DND-41 (cell line): ENCODE results near the gene NR2F1.

Experiments used
- ATAC-seq: fragments of 200-7000 bp; cut with Tn5 transposase; 3 replicates; pipeline ENCODE4 v1.9.1; 2021; ENCODE audit warnings: low read depth; ENCODE audit not compliant: insufficient read depth
- DNase-seq: peaks from one replicate; pipeline ENCODE4 v3.0.0-alpha.2; 2020
- H2AFZ ChIP-seq: 2 replicates; pipeline ENCODE4 v1.6.0; 2012; ENCODE audit warnings: low read depth, low read length
- H3K27ac ChIP-seq: 2 replicates; pipeline ENCODE4 v1.5.1; 2012; ENCODE audit warnings: low read length, inconsistent platforms
- H3K27me3 ChIP-seq: fragments of 200-600 bp; sonication (generic); 2 replicates; pipeline ENCODE4 v1.6.0; 2012; ENCODE audit warnings: low read length, mild to moderate bottlenecking, inconsistent platforms; ENCODE audit not compliant: insufficient read depth, poor library complexity
- H3K36me3 ChIP-seq: 2 replicates; pipeline ENCODE4 v1.5.1; 2012; ENCODE audit warnings: low read length, inconsistent platforms; ENCODE audit not compliant: insufficient read depth
- H3K4me1 ChIP-seq: 2 replicates; pipeline ENCODE4 v1.5.1; 2012; ENCODE audit warnings: mild to moderate bottlenecking, low read length; ENCODE audit not compliant: insufficient read depth
- H3K4me2 ChIP-seq: 2 replicates; pipeline ENCODE4 v1.6.0; 2012; ENCODE audit warnings: mild to moderate bottlenecking, moderate library complexity, low read length, inconsistent platforms; ENCODE audit not compliant: insufficient read depth
- H3K4me3 ChIP-seq, 2 experiments: fragments of 200-600 bp in 1 of 2; shearing (Covaris generic) in 1 of 2; 2 replicates each; pipeline ENCODE4 v1.5.1; 2012 to 2016; ENCODE audit warnings: inconsistent platforms in 2 of 2, low read length in 2 of 2, mild to moderate bottlenecking in 2 of 2, low read depth in 1 of 2, moderate library complexity in 1 of 2
- H3K79me2 ChIP-seq: 2 replicates; pipeline ENCODE4 v1.6.0; 2012; ENCODE audit warnings: low read length, inconsistent platforms; ENCODE audit not compliant: insufficient read depth
- H3K9ac ChIP-seq: 2 replicates; pipeline ENCODE4 v1.6.0; 2012; ENCODE audit warnings: low read depth, mild to moderate bottlenecking, inconsistent platforms, low read length, moderate library complexity
- H3K9me3 ChIP-seq: 2 replicates; pipeline ENCODE4 v1.5.1; 2012; ENCODE audit warnings: low read length, moderate library complexity, mild to moderate bottlenecking, inconsistent platforms; ENCODE audit not compliant: insufficient read depth, severe bottlenecking
- H4K20me1 ChIP-seq: 2 replicates; pipeline ENCODE4 v1.6.0; 2012; ENCODE audit warnings: low read length; ENCODE audit not compliant: insufficient read depth
- CTCF ChIP-seq: IDR thresholded peaks from 2 replicates; pipeline ENCODE4 v1.5.1; 2012; ENCODE audit warnings: borderline replicate concordance, low read length, moderate library complexity, mild to moderate bottlenecking; ENCODE audit not compliant: poor library complexity, severe bottlenecking; ENCODE audit errors: extremely low read depth
- EZH2 ChIP-seq: IDR thresholded peaks from 3 replicates; pipeline ENCODE4 v1.6.1; 2012; ENCODE audit warnings: borderline replicate concordance, low read depth, mild to moderate bottlenecking, moderate library complexity, low read length, inconsistent platforms; ENCODE audit not compliant: severe bottlenecking

The NR2F1 gene

GRCh38 chr5:93590493-93590892, 7.5 kb downstream of the NR2F1 start:
- Histone ChIP-seq H3K9me3 (no peaks in the 10 kb centered on the region), H4K20me1 (no peaks in the 10 kb centered on the region), H3K4me3 (no peak overlapping the region), H3K79me2 (no peaks in the 10 kb centered on the region), H3K4me2 (no peak overlapping the region), H3K36me3 (no peaks in the 10 kb centered on the region), H3K27me3 (peaks cover 6% of the 10 kb centered on the region), H3K4me1 (peaks cover 5% of the 10 kb centered on the region; the same call in 1 of the 2 replicates), H2AFZ (no peak overlapping the region), H3K9ac (no peak overlapping the region), H3K27ac (no peak overlapping the region)
- no peak for TF ChIP-seq CTCF
- no peak for TF ChIP-seq EZH2
- ATAC-seq (no peak), DNase-seq (no peak)

- ATAC-seq (no peak), DNase-seq (no peak)
- H3K9ac ChIP-seq = no peak overlapping the region
- H3K4me1 ChIP-seq = no peaks in the 10 kb centered on the region
- no peaks in the 10 kb centered on the region for H3K27me3 ChIP-seq
- no peaks in the 10 kb centered on the region for H3K79me2 ChIP-seq
- TF ChIP-seq EZH2 (no peak), CTCF (no peak)
- no peaks in the 10 kb centered on the region for H4K20me1 ChIP-seq
- H3K27ac ChIP-seq = no peak overlapping the region
- no peak overlapping the region for H3K4me3 ChIP-seq
- H3K9me3 ChIP-seq = no peaks in the 10 kb centered on the region
- no peaks in the 10 kb centered on the region for H3K36me3 ChIP-seq
- H2AFZ ChIP-seq = no peak overlapping the region
- H3K4me2 ChIP-seq = no peak overlapping the region
Measured at GRCh38 chr5:93591323-93591945, 8.4 kb downstream of the NR2F1 start.

GRCh38 chr5:93592883-93593282, 9.9 kb downstream of the NR2F1 start:
- TF ChIP-seq CTCF (no peak), EZH2 (no peak)
- DNase-seq (no peak), ATAC-seq (no peak)
- no peak overlapping the region for H2AFZ ChIP-seq
- no peaks in the 10 kb centered on the region for H3K79me2 ChIP-seq
- H3K9me3 ChIP-seq = no peaks in the 10 kb centered on the region
- H3K36me3 ChIP-seq = no peaks in the 10 kb centered on the region
- no peak overlapping the region for H3K27ac ChIP-seq
- no peak overlapping the region for H3K4me2 ChIP-seq
- H3K4me3 ChIP-seq = no peak overlapping the region
- no peaks in the 10 kb centered on the region for H4K20me1 ChIP-seq
- H3K27me3 ChIP-seq = no peaks in the 10 kb centered on the region
- H3K4me1 ChIP-seq = no peaks in the 10 kb centered on the region
- no peak overlapping the region for H3K9ac ChIP-seq

GRCh38 chr5:93593476-93594131, 10.6 kb downstream of the NR2F1 start:
- TF ChIP-seq CTCF (no peak), EZH2 (no peak)
- DNase-seq (no peak), ATAC-seq (no peak)
- H3K36me3 ChIP-seq = no peaks in the 10 kb centered on the region
- H3K27ac ChIP-seq = no peak overlapping the region
- H3K9ac ChIP-seq = no peak overlapping the region
- H2AFZ ChIP-seq = no peak overlapping the region
- no peak overlapping the region for H3K4me3 ChIP-seq
- no peaks in the 10 kb centered on the region for H3K27me3 ChIP-seq
- no peak overlapping the region for H3K4me2 ChIP-seq
- H4K20me1 ChIP-seq = no peaks in the 10 kb centered on the region
- H3K79me2 ChIP-seq = no peaks in the 10 kb centered on the region
- H3K9me3 ChIP-seq = no peaks in the 10 kb centered on the region
- no peaks in the 10 kb centered on the region for H3K4me1 ChIP-seq
